RKO (cell line): Measurements from ENCODE around the gene U2SURP.
"Not testable (repeated sequence)": the region's sequence is repeated elsewhere in the genome, so short reads cannot be mapped to it uniquely, and the experiment has no call there.

Source experiments
- DNase-seq: peaks from one replicate; pipeline ENCODE4 v3.0.0-alpha.2; 2016; ENCODE audit warnings: low spot score

U2SURP gene

DNA sequence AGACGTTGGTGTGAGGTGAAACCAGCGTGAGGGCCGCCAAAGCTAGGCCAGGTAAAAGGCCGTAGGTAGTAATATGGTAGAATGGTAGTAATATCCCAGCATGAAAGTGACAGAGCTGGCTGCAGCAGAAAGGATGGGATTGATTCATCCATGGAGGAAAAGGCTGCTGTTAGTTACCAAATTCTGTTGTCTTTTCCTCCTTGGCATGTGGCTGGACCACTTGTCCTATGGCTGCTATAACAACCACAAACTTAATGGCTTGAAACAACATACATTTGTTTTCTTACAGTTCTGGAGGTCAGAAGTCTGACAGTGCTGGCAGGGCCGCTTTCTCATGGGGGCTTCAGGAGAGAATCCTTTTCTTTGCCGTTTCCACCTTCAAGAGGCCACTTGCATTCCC lies 70.4 kb downstream of the U2SURP start:
- no peak for DNase-seq

DNA sequence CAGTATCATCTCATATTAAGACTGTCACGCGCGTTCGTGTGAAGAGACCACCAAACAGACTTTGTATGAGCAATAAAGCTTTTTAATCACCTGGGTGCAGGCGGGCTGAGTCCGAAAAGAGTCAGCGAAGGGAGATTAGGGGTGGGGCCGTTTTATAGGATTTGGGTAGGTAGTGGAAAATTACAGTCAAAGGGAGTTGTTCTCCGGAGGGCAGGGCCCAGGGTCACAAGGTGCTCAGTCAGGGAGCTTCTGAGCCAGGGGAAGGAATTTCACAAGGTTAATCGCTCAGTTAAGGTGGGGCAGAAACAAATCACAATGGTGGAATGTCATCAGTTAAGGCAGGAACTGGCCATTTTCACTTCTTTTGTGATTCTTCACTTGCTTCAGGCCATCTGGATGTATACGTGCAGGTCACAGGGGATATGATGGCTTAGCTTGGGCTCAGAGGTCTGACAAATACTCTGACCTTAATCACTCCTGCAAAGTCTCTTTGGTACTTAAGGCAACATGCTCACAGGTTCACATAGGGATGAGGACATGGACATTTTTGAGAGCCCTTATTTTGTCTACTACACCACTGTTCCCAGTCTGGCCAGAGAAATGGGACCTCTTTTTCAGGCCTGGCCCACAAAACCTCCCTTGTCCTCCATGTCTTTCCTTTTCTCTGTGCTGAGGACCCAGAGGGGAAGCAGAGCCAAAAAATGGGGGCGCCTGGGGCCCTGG lies 71.1 kb downstream of the U2SURP start:
- DNase-seq: not testable (repeated sequence)

DNA sequence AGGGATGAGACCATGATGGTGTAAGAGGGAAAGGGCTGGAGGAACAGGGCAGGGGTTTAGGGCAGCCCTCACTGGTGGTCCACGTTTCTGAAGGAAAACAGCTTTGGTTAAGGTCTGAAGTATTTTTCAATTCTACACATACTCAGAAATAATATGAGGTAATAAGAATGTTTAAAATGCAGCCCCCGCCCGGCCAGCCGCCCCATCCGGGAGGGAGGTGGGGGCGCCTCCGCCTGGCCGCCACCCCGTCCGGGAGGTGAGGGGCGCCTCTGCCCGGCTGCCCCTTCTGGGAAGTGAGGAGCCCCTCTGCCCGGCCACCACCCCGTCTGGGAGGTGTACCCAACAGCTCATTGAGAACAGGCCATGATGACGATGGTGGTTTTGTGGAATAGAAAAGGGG lies 72.2 kb downstream of the U2SURP start:
- DNase-seq: not testable (repeated sequence)

DNA sequence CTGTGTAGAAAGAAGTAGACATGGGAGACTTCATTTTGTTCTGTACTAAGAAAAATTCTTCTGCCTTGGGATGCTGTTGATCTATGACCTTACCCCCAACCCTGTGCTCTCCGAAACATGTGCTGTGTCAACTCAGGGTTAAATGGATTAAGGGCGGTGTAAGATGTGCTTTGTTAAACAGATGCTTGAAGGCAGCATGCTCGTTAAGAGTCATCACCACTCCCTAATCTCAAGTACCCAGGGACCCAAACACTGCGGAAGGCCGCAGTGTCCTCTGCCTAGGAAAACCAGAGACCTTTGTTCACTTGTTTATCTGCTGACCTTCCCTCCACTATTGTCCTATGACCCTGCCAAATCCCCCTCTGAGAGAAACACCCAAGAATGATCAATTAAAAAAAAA lies 72.6 kb downstream of the U2SURP start:
- DNase-seq: not testable (repeated sequence)

DNA sequence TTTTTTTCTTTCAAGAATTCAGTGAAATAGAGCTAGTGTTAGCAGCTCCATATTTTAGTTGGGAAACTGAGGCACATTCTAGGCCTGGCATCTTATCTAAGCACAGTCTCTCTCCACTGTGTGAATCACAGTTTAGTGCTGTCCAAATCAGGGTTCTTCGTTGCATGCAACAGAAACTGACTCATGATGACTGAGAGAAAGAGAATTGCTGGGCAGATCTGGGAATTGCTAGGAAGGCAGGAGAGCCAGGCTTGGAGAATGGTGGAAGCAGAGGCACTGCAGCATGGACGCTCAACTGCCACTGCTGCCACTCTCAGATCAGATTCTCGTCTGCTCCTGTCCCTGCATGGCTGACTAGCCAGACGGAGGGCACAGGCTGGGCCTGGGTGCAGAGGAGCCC lies 77.5 kb downstream of the U2SURP start:
- peak; percentile 46 for DNase-seq

DNA sequence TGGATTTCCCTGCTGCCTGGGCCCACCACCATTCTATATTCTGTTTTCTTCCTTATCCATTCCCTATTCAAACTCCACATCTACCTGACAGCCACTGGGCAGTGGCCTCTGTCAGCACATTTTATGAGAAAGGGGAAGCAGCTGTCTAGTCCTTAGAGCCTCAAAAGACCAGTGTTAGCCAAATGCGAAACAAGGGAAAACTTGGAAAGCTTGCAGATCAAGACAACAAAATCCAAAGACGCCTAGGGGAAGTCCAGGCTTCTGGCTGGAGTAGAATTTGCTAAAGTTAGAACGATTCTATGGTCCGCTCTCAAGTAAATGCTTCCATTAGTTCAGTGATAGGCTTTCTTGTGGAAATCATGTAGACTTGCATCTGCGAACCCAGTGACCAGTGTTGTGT lies 78.8 kb downstream of the U2SURP start:
- DNase-seq: no peak

DNA sequence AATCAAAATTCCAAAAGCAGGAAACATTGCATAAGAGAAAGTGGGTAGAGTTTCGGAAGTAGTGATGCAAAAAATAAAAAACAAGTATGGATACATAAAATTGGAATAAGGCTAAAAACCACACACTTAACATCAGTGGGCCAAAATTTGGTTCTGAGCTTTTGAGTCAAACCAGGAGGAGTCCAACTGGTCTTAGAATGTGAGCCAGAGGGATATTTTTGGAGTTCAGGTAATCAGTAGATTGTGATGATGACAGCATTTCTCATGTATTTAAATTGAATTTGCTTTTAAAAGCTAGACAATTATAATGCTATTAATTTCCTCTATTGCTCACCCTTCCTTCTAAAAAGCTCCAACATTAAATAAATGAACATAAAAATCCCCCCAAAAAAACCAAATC lies 80.0 kb downstream of the U2SURP start:
- no peak for DNase-seq

DNA sequence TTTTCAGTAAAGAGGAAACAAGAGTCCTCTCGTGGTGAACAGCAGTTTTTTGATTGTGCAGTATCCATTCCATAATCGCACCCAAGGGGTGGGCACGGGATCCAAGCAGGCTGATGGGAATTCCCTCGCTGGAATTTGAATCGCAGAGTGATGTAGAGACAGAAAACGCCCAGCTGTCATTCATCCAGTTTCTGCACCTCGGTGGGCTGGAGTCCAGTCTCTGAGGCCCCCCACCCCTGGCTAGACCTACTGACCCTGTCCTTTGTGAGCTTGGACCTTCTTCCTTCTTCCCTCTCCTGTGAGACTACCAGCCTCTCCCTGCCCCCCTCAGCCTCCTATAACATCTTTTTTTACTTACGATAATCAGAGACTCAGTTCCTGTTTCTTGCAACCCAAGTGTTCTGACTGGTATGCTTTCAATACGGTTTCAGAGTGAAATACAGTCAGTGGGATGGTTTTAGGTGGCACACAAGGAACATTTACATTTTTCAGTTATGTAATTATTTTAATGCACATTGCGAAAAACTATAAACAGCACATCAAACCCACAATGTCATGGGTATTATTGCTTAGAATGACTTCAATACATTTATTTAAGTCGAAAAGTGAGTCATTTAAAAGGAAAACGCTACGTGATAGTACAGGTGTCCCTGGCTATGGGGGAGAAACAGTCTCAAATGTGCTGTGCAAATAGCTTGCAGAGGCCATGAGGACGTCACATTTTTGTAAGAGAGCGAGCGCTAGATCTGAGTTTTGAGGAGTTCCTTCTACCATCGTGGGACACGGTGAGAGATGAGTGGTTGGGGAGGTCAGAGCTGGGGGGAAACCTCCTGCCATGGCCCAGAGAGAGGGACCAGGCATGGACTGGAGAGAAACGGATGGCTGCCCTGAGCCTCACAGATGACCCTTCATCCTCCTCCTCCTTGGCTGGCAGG lies 80.7 kb downstream of the U2SURP start:
- no peak for DNase-seq

DNA sequence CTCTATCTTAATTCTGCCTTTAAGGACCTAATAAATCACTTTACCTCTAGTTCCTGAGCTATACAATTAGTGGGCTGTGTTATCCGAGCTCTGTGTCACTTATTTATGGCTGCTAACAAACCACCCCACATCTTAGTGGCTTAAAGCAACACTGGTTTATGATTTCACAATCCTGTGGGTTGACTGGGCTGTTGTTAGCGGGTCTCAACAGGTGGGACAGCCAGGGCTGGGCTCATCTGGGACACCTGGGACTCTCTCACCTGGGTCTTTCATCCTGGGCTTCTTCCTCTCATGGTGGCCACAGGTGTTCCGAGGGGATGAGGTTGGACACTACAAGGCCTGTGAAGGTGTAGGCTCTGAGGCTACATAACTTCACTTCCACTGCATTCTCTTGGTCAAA lies 82.4 kb downstream of the U2SURP start:
- no peak for DNase-seq

DNA sequence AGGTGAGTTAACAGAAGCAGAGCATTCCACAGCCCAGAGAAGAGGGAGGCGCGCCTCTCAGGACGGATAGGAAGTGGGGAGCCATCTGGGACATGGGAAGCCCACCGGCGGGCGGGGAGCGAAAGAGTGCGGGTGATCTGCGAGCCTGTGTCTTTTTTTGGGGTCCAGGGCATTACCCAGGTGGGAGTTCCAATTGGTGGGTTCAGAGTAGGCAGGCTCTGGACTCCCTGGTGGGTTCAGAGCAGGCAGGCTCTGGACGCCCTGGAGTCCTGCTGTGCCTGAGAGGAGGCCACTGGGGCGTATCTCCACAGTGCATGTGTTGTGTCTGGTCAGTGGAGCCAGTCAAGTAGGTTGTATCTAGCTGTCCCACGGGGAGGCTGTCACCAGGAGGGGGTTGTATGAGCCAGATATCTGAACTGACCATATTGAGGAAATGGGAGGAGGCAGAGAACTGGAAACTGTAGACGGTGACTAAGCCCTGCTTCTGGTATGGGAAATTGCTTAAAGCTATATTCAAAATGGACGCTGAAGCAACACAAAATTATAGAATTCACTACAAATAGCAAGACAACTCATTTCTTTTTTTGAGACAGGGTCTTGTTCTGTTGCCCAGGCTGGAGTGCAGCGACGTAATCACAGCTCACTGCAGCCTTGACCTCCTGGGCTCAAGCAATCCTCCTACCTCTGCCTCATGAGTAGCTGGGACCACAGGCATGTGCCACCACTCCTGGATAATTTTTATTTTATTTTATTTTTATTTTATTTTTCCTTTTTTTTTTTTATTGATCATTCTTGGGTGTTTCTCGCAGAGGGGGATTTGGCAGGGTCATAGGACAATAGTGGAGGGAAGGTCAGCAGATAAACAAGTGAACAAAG lies 83.7 kb downstream of the U2SURP start:
- peak; percentile 4 for DNase-seq

DNA sequence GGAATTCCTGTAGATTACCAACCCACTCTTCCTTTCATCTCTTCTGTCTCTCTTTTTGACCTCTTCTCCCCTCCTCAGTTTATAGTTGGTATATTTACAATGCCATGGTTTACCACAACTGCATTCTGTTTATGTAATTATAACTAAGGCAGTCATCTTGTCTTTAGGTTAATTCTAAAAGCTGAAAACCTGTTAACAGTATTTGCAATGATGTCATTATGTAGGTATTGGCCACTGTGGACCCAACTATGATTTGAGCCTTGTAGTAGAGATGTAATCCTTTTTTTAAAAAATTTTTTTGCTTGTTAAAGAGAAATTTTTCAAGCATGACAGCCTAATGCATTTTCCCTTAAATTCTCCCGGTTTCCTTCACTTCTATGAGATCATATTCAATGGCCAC lies 87.5 kb downstream of the U2SURP start:
- DNase-seq: no peak

DNA sequence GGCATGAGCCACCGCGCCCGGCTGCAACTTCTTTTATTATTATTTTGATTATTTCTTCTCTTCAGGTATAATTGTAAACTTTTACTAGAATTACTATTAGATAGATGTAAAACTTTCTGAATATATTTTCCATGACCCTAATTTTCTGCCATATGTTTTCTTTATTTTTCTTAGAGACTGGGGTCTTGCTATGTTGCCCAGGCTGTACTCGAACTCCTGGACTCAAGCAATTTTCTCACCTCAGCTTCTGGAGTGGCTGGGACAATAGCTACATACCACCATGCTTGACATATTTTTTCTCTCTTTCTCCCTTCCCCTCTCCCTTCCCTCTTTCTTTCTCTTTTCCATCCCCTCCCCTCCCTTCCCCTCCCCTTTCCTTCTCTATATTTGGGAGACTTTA lies 88.6 kb downstream of the U2SURP start:
- DNase-seq: no peak

DNA sequence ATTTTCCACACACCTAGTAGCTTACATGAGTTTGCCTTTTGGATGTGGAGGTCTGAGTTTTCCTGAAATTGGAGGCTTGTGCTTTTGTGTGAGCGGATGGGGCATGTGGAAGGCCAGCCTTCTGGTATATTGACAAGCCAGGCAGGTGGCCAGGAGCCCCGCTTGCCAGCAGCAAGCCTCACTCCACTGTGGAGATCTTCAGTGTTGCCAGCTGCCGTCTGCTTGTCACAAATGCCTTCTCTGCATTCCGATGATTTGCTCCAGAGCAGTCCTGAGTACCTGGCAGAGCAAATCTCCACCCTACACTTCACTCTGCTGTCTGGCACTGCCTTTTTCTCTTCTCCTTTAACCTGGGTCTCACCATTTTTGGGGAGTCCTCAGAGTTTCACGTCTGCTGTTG lies 89.1 kb downstream of the U2SURP start:
- DNase-seq: no peak

DNA sequence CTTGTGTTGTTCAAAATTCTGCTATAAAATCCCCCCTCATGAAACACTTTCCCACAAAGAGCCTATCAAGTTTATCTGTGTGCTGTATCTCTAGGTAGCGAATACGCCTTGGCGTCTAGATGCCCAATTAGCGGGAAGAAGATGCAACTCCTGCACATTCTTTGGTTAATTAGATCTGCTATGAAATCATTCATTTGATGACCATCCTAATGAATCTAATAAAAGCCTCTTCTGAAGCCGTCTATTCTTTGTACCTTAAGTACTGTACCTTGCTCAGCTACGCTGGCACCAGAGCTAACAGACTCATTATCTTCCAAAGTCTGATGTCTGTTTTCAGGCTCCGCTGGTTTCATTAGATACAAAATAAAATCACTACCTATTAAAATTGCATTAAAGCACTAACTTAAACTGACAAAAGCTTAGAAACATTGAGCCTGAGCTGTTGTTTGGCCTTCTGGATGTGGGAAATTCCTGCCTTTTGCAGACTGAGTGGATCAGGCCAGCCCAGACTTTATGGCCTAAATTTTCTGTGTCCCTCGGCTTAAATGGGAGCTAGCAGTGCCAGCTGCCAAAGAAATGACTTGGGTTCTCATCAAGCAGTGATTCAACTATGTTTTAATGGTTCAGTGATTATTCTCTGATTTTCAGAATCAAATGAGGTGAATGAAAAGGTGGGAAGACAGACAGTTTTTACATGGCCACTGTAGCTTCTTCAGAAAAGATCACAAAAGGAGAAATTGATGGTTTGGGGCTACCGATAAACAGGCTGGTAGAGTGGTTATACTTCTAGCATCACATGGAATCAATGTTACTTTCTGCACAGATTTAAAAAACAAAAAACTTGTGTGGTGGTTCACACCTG lies 89.8 kb downstream of the U2SURP start:
- no peak for DNase-seq

DNA sequence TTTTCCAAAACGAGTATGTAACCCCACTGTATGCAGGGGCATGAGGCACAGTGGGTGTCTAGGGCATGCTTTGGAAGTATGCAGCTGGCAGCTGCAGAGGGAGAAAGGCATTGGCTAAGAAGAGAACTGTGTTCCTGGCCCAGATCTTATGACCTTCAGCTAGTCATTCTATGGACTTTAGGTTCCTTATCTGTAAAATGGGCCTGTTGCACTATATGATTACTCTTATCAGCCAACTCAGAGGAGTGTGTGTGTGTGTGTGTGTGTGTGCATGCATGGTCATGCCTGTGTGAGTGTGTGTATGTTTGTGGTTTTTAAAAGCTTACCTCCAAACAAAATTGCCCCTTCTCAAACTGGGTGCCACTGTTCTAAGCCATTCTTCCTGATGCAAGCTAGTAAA lies 90.8 kb downstream of the U2SURP start:
- DNase-seq: no peak

DNA sequence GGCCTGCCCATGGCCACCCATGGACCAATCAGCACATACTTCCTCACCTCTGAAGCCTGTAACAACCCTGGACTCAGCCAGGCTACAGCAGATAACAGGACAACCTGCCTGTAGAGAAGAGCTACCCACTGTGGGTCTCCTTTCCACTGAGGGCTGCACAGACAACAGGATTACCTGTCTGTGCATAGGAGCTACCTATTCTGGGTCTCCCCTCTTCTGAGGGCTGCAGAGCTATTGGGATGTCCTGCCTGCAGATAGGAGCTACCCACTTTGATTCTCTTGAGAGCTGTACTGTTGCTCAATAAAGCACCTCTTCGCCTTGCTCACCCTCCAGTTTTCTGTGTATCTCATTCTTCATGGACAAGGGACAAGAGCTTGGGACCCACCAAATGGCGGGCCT lies 94.4 kb downstream of the U2SURP start:
- no peak for DNase-seq

DNA sequence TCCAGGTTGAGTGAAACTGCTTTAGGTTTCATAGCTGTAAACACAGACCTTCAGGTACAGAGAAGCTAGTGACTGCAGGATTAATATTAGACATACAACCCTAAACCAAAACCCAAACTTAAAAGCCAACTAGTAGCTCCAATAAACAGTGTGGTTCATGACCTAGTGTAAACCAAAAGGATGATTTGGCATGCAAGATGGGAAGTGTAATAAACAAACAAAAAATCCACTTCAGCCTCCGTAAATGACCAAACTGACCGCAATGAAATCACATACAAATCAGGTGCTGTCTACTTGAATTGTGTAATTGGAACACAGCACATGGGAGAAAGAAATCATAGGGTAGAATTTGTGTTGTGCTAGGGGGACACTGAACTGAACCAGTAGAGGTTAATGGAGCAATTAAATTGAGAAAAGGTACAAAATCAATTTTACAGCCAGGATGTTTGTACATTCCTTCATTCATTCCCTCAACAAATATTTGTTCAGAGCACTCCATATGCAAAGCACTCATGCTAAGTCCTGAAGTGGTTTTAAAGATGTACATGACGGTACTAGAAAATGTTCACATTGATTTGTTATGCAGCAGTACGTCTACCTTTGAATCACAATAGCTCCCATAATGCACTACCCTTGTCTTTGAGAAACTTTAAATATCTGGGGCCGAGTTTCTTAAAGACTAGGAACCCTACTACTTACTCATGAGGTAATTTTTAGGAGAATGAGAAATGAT lies 96.8 kb downstream of the U2SURP start:
- no peak for DNase-seq

DNA sequence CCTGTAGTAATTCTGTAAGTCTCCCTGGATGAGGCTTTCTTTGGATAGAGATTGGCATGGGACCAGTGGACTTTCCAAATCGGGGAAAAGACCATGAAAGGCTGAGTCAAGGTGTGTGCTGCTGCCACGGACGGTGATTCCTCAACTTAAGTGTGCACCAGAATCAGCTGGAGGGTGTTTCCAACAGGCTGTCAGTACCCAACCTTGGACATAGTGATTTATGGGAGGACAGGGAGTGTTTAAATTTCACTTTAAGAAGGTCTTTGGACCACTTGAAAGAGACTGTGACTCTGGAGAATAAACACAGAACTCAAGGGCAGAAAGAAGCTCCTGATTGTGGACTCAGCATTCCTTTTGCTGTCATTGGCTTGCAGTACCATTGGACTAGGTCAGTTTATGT lies 97.8 kb downstream of the U2SURP start:
- DNase-seq: no peak

DNA sequence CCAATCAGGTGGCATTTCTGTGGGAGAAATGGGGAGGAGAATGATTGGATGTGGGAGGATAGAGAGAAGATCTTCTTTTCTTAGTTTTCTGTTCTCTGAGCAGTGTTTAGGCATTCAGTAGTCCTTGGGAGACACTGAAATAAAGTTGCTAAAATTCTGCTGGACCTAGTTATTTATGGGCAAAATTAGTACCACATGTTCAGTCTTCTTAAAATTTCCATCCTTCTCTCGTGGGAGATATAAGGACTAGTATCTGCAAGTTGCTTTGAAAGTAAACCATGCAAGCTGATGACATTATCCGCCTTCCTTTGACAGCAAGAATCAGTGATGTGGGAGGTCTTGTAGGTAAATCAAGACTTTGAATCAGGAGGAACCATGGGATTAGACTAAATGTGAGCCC lies 98.3 kb downstream of the U2SURP start:
- no peak for DNase-seq

DNA sequence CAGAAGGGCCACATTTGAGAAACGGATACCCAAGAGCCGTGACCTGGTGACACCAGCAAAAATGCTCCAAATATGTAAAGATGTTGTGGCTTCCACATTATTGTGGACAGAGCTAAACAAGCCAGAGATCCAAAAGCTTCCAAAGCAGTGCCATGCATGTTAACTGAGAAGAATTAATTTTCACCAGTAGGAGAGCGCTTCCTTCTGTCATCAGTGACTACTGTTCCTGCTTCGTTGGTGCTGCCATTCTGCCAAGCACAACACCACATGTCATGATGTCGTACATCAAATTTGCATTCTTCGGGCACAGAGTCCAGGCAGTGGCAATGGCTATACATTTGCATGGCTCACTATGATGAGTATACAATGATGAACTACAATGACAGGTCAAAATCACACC lies 99.1 kb downstream of the U2SURP start:
- DNase-seq: no peak
